ENCODE measurements around the gene DAB1.

Gene DAB1

DNA sequence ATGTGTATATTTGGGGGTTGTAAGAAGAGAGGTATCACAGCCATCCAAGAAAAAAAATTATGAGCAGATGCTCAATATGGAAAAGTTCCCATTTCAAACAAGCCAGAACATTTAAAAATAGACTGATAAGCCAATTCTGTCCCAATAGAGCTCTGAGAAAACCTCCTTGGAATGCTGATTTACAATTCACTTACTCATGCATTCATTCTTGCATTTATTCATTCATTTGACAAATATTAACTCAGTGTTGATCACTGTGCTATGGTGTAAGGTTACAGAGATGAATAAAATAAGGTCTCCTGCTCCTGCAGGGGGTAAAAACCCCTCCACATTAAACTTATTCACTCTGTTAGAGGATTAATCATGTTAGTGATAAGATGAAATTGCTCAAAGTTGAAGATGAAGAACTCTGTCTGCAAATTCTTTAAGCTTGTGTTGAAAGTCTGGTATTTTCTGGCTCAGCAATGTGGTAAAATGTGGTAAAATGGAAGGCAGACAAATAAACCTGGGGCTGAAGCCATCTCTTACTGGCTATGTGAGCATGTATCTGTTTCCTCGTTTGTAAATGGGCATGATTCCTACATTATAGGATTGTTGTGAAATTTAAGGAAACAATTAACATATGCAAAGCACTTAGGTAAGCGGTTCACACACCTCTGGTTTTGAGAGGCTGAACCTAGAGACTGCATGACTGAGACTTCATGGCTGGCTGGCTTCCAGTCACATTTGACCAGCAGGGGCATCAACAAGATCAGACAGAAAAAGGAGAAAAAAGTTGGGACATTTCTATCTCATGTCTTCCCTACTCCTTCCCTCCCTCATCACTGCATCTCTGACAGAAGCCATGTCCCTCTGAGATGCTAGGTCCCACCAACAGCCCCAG is 45.0 kb upstream of the DAB1 start:
- Histone ChIP-seq H4K20me1 (ENCODE audit: control insufficient read depth, insufficient read depth, low read depth, low read length) (no peaks in the 10 kb centered on the region), H3K36me3 (ENCODE audit: control insufficient read depth, low read length) (no peaks in the 10 kb centered on the region), H3K27ac (ENCODE audit: low read depth, low read length) (no peak overlapping the region), H3K79me2 (ENCODE audit: control insufficient read depth, low read length) (no peaks in the 10 kb centered on the region), H3K9me2 (replicated peaks; ENCODE audit: control insufficient read depth, low read length) (no peaks in the 10 kb centered on the region), H3K9me3 (ENCODE audit: control insufficient read depth, insufficient read depth, low read length) (no peaks in the 10 kb centered on the region), H3F3A (ENCODE audit: control insufficient read depth, insufficient read depth) (no peaks in the 10 kb centered on the region), H3K4me3 (ENCODE audit: low read length) (no peak overlapping the region), H3K4me1 (ENCODE audit: control insufficient read depth, low read length) (no peaks in the 10 kb centered on the region), H3K4me2 (ENCODE audit: low read length) (no peak overlapping the region), H3K27me3 (ENCODE audit: control insufficient read depth, low read length) (no peaks in the 10 kb centered on the region)
- TF ChIP-seq, protein P1, sequence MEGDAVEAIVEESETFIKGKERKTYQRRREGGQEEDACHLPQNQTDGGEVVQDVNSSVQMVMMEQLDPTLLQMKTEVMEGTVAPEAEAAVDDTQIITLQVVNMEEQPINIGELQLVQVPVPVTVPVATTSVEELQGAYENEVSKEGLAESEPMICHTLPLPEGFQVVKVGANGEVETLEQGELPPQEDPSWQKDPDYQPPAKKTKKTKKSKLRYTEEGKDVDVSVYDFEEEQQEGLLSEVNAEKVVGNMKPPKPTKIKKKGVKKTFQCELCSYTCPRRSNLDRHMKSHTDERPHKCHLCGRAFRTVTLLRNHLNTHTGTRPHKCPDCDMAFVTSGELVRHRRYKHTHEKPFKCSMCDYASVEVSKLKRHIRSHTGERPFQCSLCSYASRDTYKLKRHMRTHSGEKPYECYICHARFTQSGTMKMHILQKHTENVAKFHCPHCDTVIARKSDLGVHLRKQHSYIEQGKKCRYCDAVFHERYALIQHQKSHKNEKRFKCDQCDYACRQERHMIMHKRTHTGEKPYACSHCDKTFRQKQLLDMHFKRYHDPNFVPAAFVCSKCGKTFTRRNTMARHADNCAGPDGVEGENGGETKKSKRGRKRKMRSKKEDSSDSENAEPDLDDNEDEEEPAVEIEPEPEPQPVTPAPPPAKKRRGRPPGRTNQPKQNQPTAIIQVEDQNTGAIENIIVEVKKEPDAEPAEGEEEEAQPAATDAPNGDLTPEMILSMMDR (IDR thresholded peaks at IDR 0.05; ENCODE audit: low read depth, low read length, poor library complexity, severe bottlenecking): no peak

DNA sequence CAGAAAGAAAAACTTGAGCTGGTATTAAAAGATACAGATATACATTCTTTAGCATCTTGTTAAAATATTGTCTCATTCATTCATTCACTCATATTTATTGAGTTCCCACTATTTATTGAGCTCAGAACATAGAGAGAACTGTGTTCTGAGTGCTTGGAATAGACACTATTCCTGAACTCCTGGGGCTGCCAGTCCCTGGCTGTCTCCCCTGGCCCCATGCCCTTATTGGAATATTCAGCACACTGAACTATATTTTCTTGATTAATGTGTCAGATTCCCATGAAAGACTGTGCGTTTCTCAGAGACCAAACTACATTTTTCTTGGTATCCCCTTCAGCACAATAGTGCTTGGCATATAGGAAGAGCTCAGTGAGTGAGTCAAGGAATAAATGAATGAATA is 44.0 kb upstream of the DAB1 start:
- H3K27me3 ChIP-seq (ENCODE audit: control insufficient read depth, low read length): no peaks in the 10 kb centered on the region
- no peaks in the 10 kb centered on the region for H3F3A ChIP-seq (ENCODE audit: control insufficient read depth, insufficient read depth)
- no peak overlapping the region for H3K4me3 ChIP-seq (ENCODE audit: low read length)
- no peaks in the 10 kb centered on the region for H4K20me1 ChIP-seq (ENCODE audit: control insufficient read depth, insufficient read depth, low read depth, low read length)
- TF ChIP-seq EZH2phosphoT487 (IDR thresholded peaks at IDR 0.05; ENCODE audit: borderline replicate concordance, low read length): no peak
- TF ChIP-seq, protein P1 (IDR thresholded peaks at IDR 0.05; ENCODE audit: low read depth, low read length, poor library complexity, severe bottlenecking): no peak
- H3K4me2 ChIP-seq (ENCODE audit: low read length): no peak overlapping the region
- no peaks in the 10 kb centered on the region for H3K36me3 ChIP-seq (ENCODE audit: control insufficient read depth, low read length)
- no peaks in the 10 kb centered on the region for H3K9me2 ChIP-seq (replicated peaks; ENCODE audit: control insufficient read depth, low read length)
- H3K27ac ChIP-seq (ENCODE audit: low read depth, low read length): no peak overlapping the region
- no peaks in the 10 kb centered on the region for H3K9me3 ChIP-seq (ENCODE audit: control insufficient read depth, insufficient read depth, low read length)
- no peaks in the 10 kb centered on the region for H3K79me2 ChIP-seq (ENCODE audit: control insufficient read depth, low read length)
- no peaks in the 10 kb centered on the region for H3K4me1 ChIP-seq (ENCODE audit: control insufficient read depth, low read length)

DNA sequence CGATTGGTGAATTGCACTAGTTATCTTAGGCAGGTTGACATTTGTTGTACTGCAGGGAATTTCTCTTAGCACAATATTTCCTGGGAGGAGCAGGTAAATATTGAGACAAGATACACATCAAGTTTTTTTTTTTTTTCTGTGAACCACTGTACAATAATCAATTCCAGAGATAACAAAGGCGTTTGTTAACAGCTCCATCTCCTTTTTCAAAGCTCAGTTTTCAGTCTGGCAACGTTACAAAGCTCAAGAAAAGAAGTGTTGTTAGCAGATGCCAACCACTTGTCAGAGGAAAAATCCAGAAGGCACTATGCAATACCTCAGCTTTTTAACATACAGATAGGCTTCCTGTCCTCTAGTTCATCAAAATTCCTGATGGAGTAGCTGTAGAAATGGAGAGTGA is 40.9 kb upstream of the DAB1 start:
- Histone ChIP-seq H4K20me1 (ENCODE audit: control insufficient read depth, insufficient read depth, low read depth, low read length) (no peaks in the 10 kb centered on the region), H3K79me2 (ENCODE audit: control insufficient read depth, low read length) (no peaks in the 10 kb centered on the region), H3K36me3 (ENCODE audit: control insufficient read depth, low read length) (no peaks in the 10 kb centered on the region), H3F3A (ENCODE audit: control insufficient read depth, insufficient read depth) (no peaks in the 10 kb centered on the region), H3K9me2 (replicated peaks; ENCODE audit: control insufficient read depth, low read length) (no peaks in the 10 kb centered on the region), H3K27me3 (ENCODE audit: control insufficient read depth, low read length) (no peaks in the 10 kb centered on the region), H3K4me1 (ENCODE audit: control insufficient read depth, low read length) (no peaks in the 10 kb centered on the region), H3K9me3 (ENCODE audit: control insufficient read depth, insufficient read depth, low read length) (no peaks in the 10 kb centered on the region), H3K4me3 (ENCODE audit: low read length) (no peak overlapping the region), H3K4me2 (ENCODE audit: low read length) (no peak overlapping the region), H3K27ac (ENCODE audit: low read depth, low read length) (no peak overlapping the region)
- TF ChIP-seq EZH2phosphoT487 (IDR thresholded peaks at IDR 0.05; ENCODE audit: borderline replicate concordance, low read length): no peak

DNA sequence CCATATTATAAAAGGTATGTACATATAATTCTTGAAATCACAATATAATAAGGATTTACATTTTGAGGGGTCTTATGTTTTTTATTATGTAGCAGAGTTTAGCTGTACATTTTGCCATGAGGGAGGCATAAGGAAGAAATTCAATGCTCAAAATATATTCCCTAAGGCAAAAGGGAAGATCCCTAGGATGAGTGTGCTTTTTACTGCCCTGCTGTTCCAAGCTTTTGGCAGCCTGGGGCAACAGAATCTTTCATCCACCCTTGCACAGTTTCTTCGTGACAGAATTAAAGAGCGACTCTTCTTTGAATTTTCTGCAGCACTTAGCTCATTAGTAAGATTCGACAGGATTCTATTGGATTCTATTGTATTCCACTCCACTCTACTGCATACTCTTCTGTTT is 39.5 kb upstream of the DAB1 start:
- Histone ChIP-seq H3K27ac (ENCODE audit: low read depth, low read length) (no peak overlapping the region), H3K4me1 (ENCODE audit: control insufficient read depth, low read length) (no peaks in the 10 kb centered on the region), H4K20me1 (ENCODE audit: control insufficient read depth, insufficient read depth, low read depth, low read length) (no peaks in the 10 kb centered on the region), H3K9me3 (ENCODE audit: control insufficient read depth, insufficient read depth, low read length) (no peaks in the 10 kb centered on the region), H3K4me2 (ENCODE audit: low read length) (no peak overlapping the region), H3K27me3 (ENCODE audit: control insufficient read depth, low read length) (no peaks in the 10 kb centered on the region), H3K4me3 (ENCODE audit: low read length) (no peak overlapping the region), H3K79me2 (ENCODE audit: control insufficient read depth, low read length) (no peaks in the 10 kb centered on the region), H3K36me3 (ENCODE audit: control insufficient read depth, low read length) (no peaks in the 10 kb centered on the region), H3K9me2 (replicated peaks; ENCODE audit: control insufficient read depth, low read length) (no peaks in the 10 kb centered on the region), H3F3A (ENCODE audit: control insufficient read depth, insufficient read depth) (no peaks in the 10 kb centered on the region)
- TF ChIP-seq, protein P1 (IDR thresholded peaks at IDR 0.05; ENCODE audit: low read depth, low read length, poor library complexity, severe bottlenecking): no peak
- TF ChIP-seq EZH2phosphoT487 (IDR thresholded peaks at IDR 0.05; ENCODE audit: borderline replicate concordance, low read length): no peak

Measured in DOHH2 (cell line).